ENCODE data around the gene MAB21L2. TPM values are rescaled to one million over a fixed set of nuclear protein-coding genes. Genes with fewer than 3 reads are reported as not detected.

Gene MAB21L2
- total RNA-seq, 1 experiment from 2014 or later = not detected

DNA sequence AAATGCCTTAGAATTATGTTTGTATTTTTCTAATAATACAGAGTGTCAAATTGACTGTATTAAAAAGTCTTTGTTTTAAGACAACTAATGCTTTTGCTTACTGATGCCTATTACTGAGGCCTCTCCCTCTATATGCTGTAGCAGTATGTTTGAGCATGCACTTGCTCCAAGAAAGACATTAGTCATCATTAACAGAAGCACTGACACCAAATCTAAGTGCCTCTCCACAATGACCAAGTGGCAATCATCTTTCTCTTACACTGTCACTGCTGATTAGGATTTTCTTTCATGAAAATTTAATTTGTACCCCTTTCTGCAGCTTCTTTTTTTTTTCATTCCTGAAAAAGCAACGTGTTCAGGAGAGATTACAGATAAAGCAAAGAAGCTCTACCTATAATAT is 11.1 kb upstream of the MAB21L2 start:
- TF ChIP-seq, protein P1, sequence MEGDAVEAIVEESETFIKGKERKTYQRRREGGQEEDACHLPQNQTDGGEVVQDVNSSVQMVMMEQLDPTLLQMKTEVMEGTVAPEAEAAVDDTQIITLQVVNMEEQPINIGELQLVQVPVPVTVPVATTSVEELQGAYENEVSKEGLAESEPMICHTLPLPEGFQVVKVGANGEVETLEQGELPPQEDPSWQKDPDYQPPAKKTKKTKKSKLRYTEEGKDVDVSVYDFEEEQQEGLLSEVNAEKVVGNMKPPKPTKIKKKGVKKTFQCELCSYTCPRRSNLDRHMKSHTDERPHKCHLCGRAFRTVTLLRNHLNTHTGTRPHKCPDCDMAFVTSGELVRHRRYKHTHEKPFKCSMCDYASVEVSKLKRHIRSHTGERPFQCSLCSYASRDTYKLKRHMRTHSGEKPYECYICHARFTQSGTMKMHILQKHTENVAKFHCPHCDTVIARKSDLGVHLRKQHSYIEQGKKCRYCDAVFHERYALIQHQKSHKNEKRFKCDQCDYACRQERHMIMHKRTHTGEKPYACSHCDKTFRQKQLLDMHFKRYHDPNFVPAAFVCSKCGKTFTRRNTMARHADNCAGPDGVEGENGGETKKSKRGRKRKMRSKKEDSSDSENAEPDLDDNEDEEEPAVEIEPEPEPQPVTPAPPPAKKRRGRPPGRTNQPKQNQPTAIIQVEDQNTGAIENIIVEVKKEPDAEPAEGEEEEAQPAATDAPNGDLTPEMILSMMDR (IDR thresholded peaks at IDR 0.05; ENCODE audit: insufficient read depth in 1 of 2, low read depth in 1 of 2, low read length in 1 of 2, severe bottlenecking in 1 of 2, unreplicated experiment in 1 of 2) = no peak
- H3K27me3 Mint-ChIP-seq (ENCODE audit: insufficient read depth, unreplicated experiment) = no peaks in the 10 kb centered on the region
- intact Hi-C loops (cut with micrococcal nuclease; ENCODE audit: unreplicated experiment) = no loop called here
- no peaks in the 10 kb centered on the region for H3K27me3 ChIP-seq (replicated peaks; ENCODE audit: control insufficient read depth, insufficient read depth, low read length)
- H3K27ac Mint-ChIP-seq (ENCODE audit: unreplicated experiment) = no peak overlapping the region
- CTCF ChIA-PET = no interaction called here
- H3K9me3 ChIP-seq = no peaks in the 10 kb centered on the region
- peaks cover 9% of the 10 kb centered on the region for H3K4me1 Mint-ChIP-seq (ENCODE audit: low read depth, unreplicated experiment)
- no peak overlapping the region for H3K4me3 Mint-ChIP-seq (ENCODE audit: unreplicated experiment)
- POLR2A ChIA-PET = no interaction called here
- no TSS peak for BruUV-seq (replicated peaks)
- H3K9me3 Mint-ChIP-seq (ENCODE audit: unreplicated experiment) = no peaks in the 10 kb centered on the region
- no peaks in the 10 kb centered on the region for H3K4me1 ChIP-seq
- no peaks in the 10 kb centered on the region for H3K36me3 Mint-ChIP-seq (ENCODE audit: insufficient read depth, unreplicated experiment)
- DNase-seq = no peak
- H3K36me3 ChIP-seq (ENCODE audit: control insufficient read depth, insufficient read depth, low read length) = no peaks in the 10 kb centered on the region
- no peak overlapping the region for H3K4me3 ChIP-seq (ENCODE audit: low read depth, low read length)

DNA sequence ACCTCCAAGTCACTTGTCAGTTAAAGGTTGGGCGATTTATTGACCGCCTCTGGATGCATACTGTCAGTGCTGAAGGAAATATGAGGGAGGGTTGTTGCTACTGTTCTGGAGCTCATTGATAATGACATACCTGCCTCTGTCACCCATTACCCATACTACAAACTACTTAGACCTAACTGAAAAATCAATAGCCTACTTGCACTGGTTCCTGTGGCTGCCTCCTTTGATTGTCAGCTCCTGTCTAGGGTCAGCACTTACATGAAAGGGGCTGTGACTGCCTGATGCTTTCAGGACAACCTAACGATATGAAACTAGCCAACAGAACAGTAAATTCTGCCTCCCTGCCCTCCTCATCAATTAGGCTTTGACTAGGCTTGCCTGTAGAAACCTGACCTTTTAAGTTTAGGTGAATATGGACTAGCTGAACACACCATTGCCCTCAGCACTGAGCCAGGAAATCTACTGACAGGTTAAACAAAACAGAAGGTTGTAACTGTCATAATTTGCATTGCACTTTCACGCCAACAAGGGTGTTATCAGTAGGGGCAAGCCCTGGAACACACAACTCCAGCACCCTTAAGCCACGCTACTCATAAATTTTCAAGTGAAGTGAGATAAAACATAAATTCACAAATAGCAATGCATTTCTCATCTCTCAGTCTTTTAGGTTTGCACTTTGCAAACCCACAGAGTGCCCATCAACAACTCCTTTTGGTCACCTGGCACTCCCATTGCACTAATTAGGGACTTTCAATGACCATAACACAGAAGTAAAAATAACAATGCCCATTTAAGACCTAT is 9.0 kb upstream of the MAB21L2 start:
- BruUV-seq (replicated peaks) = no TSS peak
- Mint-ChIP-seq H3K4me3 (ENCODE audit: unreplicated experiment) (no peak overlapping the region), H3K27me3 (ENCODE audit: insufficient read depth, unreplicated experiment) (no peaks in the 10 kb centered on the region), H3K27ac (ENCODE audit: unreplicated experiment) (no peak overlapping the region), H3K4me1 (ENCODE audit: low read depth, unreplicated experiment) (peaks cover 9% of the 10 kb centered on the region), H3K36me3 (ENCODE audit: insufficient read depth, unreplicated experiment) (no peaks in the 10 kb centered on the region), H3K9me3 (ENCODE audit: unreplicated experiment) (no peaks in the 10 kb centered on the region)
- no peaks in the 10 kb centered on the region for H3K9me3 ChIP-seq
- TF ChIP-seq, protein P1 (IDR thresholded peaks at IDR 0.05; ENCODE audit: insufficient read depth in 1 of 2, low read depth in 1 of 2, low read length in 1 of 2, severe bottlenecking in 1 of 2, unreplicated experiment in 1 of 2) = no peak
- no peak for DNase-seq
- no peaks in the 10 kb centered on the region for H3K4me1 ChIP-seq
- ChIA-PET CTCF (no interaction called here), POLR2A (no interaction called here)
- H3K36me3 ChIP-seq (ENCODE audit: control insufficient read depth, insufficient read depth, low read length) = no peaks in the 10 kb centered on the region
- intact Hi-C loops (cut with micrococcal nuclease; ENCODE audit: unreplicated experiment) = no loop called here
- H3K27me3 ChIP-seq (replicated peaks; ENCODE audit: control insufficient read depth, insufficient read depth, low read length) = no peaks in the 10 kb centered on the region
- H3K4me3 ChIP-seq (ENCODE audit: low read depth, low read length) = no peak overlapping the region

DNA sequence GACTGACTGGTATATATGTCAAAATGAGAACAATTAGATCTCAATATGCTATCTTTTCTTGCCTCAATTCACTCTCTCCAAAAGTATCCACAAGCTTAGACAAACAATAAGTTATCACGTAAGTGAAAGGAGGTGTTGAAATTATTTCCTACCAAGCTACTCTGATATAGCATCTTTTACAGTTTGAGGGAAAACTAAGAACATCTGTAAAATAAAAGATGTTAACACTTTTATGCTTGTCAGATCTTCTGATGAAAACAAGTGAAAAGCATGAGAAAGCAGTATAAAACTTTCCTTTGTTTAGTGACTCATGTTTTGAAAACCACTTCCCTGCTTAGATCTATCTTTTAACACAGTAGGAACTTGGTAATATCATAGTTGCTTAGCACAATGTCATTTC is 8.4 kb upstream of the MAB21L2 start:
- POLR2A ChIA-PET = no interaction called here
- Mint-ChIP-seq H3K9me3 (ENCODE audit: unreplicated experiment) (no peaks in the 10 kb centered on the region), H3K36me3 (ENCODE audit: insufficient read depth, unreplicated experiment) (no peaks in the 10 kb centered on the region), H3K4me1 (ENCODE audit: low read depth, unreplicated experiment) (peaks cover 9% of the 10 kb centered on the region), H3K4me3 (ENCODE audit: unreplicated experiment) (no peak overlapping the region), H3K27me3 (ENCODE audit: insufficient read depth, unreplicated experiment) (no peaks in the 10 kb centered on the region), H3K27ac (ENCODE audit: unreplicated experiment) (no peak overlapping the region)
- no peaks in the 10 kb centered on the region for H3K27me3 ChIP-seq (replicated peaks; ENCODE audit: control insufficient read depth, insufficient read depth, low read length)
- TF ChIP-seq, protein P1 (IDR thresholded peaks at IDR 0.05; ENCODE audit: insufficient read depth in 1 of 2, low read depth in 1 of 2, low read length in 1 of 2, severe bottlenecking in 1 of 2, unreplicated experiment in 1 of 2) = no peak
- DNase-seq = no peak
- BruUV-seq (replicated peaks) = no TSS peak
- intact Hi-C loops (cut with micrococcal nuclease; ENCODE audit: unreplicated experiment) = no loop called here
- H3K4me3 ChIP-seq (ENCODE audit: low read depth, low read length) = no peak overlapping the region
- H3K9me3 ChIP-seq = no peaks in the 10 kb centered on the region
- H3K36me3 ChIP-seq (ENCODE audit: control insufficient read depth, insufficient read depth, low read length) = no peaks in the 10 kb centered on the region
- CTCF ChIA-PET = no interaction called here
- no peaks in the 10 kb centered on the region for H3K4me1 ChIP-seq
